Measurements from ENCODE around the gene TIMD4.

TIMD4 gene

DNA sequence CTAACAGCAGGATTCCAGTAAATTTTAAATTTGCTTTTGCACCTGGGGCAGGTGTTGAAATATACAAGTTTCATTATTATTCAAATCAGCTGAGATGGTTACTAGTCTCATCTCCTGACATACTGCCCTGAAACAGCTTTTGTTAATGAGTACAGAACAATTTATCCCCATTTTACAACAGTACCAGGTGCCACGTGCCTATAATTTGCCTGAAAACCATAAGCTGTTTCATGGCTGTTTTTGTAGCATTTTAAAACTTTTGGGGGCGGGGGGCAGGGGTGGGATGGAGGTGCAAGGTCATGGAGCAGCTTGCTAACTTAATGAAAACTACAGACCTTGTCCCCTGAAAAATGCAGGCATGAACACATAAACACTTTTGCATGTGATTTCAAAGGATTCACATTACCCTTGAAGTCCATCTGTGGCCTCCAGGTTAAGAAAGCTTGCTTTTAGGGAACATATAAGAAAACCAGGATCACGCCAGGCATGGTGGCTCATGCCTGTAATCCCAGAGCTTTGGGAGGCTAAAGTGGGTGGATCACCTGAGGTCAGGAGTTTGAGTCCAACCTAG lies 42.1 kb downstream of the TIMD4 start:
- no peak for DNase-seq

- DNase-seq = no peak
These were observed 42.8 kb downstream of the TIMD4 start for GRCh38 chr5:156920042-156920860.

DNA sequence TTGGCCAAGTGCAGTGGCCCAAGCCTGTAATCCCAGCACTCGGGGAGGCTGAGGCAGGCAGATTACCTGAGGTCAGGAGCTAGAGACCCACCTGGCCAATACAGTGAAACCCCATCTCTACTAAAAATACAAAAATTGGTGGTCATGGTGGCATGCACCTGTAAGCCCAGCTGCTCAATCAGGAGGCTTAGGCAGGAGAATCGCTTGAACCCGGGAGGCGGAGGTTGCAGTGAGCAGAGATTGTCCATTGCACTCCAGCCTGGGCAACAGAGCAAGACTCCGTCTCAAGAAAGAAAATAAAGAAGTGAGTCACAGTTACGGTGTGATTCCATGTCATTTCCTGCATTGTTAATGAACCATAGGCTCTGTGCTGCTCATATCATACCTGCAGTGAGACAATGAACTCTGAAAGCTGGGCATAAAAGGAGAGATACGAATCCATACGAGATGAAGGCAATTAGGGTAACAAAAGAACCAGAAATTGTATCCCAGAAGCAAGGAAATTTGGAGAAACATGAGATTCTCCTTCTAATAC lies 44.6 kb downstream of the TIMD4 start:
- no peak for DNase-seq

GRCh38 chr5:156914371-156914737 lies 48.7 kb downstream of the TIMD4 start:
- no peak for DNase-seq

GRCh38 chr5:156913719-156914370 lies 49.2 kb downstream of the TIMD4 start:
- DNase-seq = peak; percentile 7

- no peak for DNase-seq
These were observed 49.7 kb downstream of the TIMD4 start for GRCh38 chr5:156913355-156913718.

GRCh38 chr5:156912869-156913268 lies 50.2 kb downstream of the TIMD4 start:
- no peak for DNase-seq

DNA sequence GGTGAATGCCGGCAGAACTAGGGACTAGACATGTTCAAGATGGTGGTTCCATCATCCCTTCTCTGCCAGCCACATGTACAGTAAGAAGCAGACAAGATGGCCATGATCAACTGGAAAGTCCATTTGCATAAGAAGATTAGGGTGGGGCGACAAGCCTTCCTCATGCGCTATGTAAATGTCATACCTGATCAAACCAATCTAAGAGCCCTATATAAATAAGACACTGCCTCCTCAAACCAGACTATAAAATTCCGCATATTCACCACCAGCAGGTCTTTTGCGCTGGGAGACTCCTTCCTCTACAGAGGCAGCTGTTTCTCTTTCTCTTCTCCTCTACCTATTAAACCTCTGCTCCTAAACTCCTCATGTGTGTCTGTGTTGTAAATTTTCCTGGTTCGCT lies 53.8 kb downstream of the TIMD4 start:
- no peak for DNase-seq

DNA sequence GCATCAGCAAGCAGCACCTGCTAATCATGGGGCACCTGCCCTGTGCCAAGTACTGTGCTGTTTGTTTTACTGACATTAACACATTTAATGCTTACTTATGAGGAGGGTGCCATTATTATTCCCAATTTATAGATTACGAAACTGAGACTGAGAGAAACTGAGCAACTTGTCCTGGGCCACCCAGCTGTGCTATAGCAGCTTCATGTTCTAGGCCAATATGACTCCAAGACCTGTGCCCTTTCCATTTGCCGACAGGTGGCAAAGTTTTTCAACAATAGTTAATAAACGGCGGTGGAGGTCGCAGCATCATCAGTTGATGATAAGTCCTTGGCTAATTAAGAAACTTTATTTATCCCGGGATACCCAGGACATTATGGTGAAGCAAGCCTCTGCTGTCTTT lies 55.4 kb downstream of the TIMD4 start:
- DNase-seq = no peak

DNA sequence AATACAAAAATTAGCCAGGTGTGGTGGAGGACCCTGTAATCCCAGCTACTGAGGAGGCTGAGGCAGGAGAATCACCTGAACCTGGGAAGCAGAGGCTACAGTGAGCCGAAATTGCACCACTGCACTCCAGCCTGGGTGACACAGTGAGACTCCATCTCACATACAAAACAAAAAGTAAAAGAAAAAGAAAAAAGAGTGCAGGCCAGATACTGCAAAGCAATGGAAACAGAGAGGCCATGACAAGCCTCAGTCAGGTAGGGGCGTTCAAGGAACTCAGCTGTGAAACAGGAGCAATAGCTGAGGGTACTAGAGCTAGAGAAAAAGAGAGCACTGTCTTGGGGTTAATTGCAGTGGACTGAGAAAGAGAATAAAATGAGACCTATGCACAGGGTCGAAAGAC lies 56.2 kb downstream of the TIMD4 start:
- DNase-seq = no peak

GRCh38 chr5:156896546-156896945 lies 66.5 kb downstream of the TIMD4 start:
- DNase-seq = no peak

GRCh38 chr5:156893517-156893916 lies 69.5 kb downstream of the TIMD4 start:
- DNase-seq = no peak

GRCh38 chr5:156892864-156893263 lies 70.2 kb downstream of the TIMD4 start:
- DNase-seq = no peak

DNA sequence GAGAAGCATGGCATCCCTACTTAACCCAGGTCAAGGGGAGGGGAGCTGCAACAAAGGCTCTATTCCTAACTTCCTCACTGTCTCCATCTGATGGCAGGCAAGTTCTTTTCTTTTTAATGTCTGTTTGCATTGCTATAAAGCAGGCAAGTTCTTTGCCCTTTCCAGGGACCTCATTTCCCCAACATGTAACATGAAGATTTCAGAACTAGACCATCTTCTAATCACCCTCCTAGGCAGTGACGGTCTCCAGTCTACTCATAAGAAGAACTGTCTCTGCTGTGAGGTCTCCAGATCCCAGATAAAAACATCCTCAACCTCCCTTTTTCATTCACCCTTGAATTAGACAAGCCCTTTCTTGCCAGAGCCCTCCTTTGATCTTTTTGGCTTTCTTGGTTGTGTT lies 70.8 kb downstream of the TIMD4 start:
- DNase-seq = no peak

DNA sequence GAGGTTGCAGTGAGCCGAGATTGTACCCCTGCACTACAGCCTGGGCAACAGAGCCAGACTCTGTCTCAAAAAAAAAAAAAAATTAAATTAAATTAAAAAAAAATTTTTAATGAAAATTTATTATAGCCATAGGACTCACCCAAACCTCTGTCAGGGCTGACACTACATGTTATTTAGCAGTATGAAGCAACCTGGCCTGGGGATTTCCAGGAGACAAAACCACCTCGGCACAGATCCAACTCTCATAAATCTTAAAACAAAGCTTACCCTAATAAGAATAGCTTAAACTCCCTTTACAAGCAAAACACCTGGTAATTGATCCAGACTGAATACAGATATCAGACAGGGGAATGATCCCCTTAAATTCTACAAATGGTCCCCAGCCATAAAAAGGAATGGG lies 74.5 kb downstream of the TIMD4 start:
- no peak for DNase-seq

GRCh38 chr5:156883316-156883875 lies 79.6 kb downstream of the TIMD4 start:
- no peak for DNase-seq

GRCh38 chr5:156879665-156880285 lies 83.3 kb downstream of the TIMD4 start:
- DNase-seq = no peak

- no peak for DNase-seq
These were observed 91.8 kb downstream of the TIMD4 start for GRCh38 chr5:156871212-156871611.

GRCh38 chr5:156870498-156870839 lies 92.6 kb downstream of the TIMD4 start:
- DNase-seq = no peak

Measured in activated T-cell treated with anti-CD3 and anti-CD28 coated beads for 4 hours (primary cell).